Fibroblast of villous mesenchyme (primary cell): ENCODE data around the gene PRSS23. TPM values are rescaled to one million over a fixed set of nuclear protein-coding genes. Genes with fewer than 3 reads are reported as not detected.

Experiments
- DNase-seq: peaks from one replicate; pipeline ENCODE4 v3.0.0-alpha.2; 2010; ENCODE audit warnings: low read depth
- H3K4me3 ChIP-seq: 2 replicates; pipeline ENCODE4 v1.5.1; 2011; ENCODE audit warnings: low read depth, mild to moderate bottlenecking, low read length
- CTCF ChIP-seq: IDR thresholded peaks from 2 replicates; pipeline ENCODE4 v1.5.1; 2012; ENCODE audit warnings: low read depth, mild to moderate bottlenecking, low read length; ENCODE audit not compliant: insufficient read depth
- total RNA-seq: library from RNA; depleted of rRNA; stranded (reverse); fragments of >200 nt; gene quantifications from 2 replicates; pipeline ENCODE4 v1.2.3, GENCODE V29; 2012

The PRSS23 gene
- total RNA-seq, 1 donor: 136 TPM

- no peak for TF ChIP-seq CTCF
- H3K4me3 ChIP-seq: no peak overlapping the region
- no peak for DNase-seq
These were observed 25.0 kb upstream of the PRSS23 start for GRCh38 chr11:86775361-86775760.

GRCh38 chr11:86781546-86781945, 18.8 kb upstream of the PRSS23 start:
- no peak overlapping the region for H3K4me3 ChIP-seq
- DNase-seq: no peak
- no peak for TF ChIP-seq CTCF

GRCh38 chr11:86782742-86783141, 17.6 kb upstream of the PRSS23 start:
- TF ChIP-seq CTCF: no peak
- H3K4me3 ChIP-seq: no peak overlapping the region
- DNase-seq: no peak

GRCh38 chr11:86783661-86784060, 16.7 kb upstream of the PRSS23 start:
- no peak overlapping the region for H3K4me3 ChIP-seq
- DNase-seq: no peak
- no peak for TF ChIP-seq CTCF

GRCh38 chr11:86784241-86784681, 16.1 kb upstream of the PRSS23 start:
- no peak for TF ChIP-seq CTCF
- no peak overlapping the region for H3K4me3 ChIP-seq
- DNase-seq: peak; percentile 90

GRCh38 chr11:86785576-86785975, 14.8 kb upstream of the PRSS23 start:
- DNase-seq: peak; percentile 25
- H3K4me3 ChIP-seq: no peak overlapping the region
- no peak for TF ChIP-seq CTCF

- DNase-seq: no peak
- no peak overlapping the region for H3K4me3 ChIP-seq
- TF ChIP-seq CTCF: no peak
These were observed 13.3 kb upstream of the PRSS23 start for GRCh38 chr11:86787018-86787536.
